ENCODE data around the gene TSPAN5.

DNA sequence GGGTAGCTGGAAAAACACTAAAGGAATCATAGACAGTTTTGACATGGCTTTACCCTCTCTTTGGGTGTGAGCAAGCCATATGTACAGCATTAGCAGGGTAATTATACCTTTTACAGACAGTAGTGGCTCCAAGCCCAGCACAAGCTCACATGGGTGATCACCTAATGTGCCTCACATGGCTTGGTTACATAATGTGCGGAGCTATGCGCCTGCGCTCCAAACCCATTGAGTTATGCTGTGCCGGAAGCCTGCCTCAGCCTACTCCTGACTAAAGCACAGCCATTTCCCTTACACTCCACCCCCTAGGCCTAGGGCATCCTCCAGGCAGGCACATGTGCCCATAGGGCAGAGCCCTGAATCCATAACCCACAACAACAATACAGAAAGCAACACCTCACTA lies 6.5 kb upstream of the TSPAN5 start:
- TF ChIP-seq, protein P1, sequence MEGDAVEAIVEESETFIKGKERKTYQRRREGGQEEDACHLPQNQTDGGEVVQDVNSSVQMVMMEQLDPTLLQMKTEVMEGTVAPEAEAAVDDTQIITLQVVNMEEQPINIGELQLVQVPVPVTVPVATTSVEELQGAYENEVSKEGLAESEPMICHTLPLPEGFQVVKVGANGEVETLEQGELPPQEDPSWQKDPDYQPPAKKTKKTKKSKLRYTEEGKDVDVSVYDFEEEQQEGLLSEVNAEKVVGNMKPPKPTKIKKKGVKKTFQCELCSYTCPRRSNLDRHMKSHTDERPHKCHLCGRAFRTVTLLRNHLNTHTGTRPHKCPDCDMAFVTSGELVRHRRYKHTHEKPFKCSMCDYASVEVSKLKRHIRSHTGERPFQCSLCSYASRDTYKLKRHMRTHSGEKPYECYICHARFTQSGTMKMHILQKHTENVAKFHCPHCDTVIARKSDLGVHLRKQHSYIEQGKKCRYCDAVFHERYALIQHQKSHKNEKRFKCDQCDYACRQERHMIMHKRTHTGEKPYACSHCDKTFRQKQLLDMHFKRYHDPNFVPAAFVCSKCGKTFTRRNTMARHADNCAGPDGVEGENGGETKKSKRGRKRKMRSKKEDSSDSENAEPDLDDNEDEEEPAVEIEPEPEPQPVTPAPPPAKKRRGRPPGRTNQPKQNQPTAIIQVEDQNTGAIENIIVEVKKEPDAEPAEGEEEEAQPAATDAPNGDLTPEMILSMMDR (conservative IDR thresholded peaks at IDR 0.05; ENCODE audit: low read depth, low read length), result no peak
- no peak for TF ChIP-seq EZH2phosphoT487 (IDR thresholded peaks at IDR 0.05; ENCODE audit: borderline replicate concordance, low read length)
